NCI-H1436 treated with DMSO at 0.1 percent for 48 hours (cell line): ENCODE measurements around the gene TMEM163.

Experiments used
- DNase-seq: peaks from one replicate; lab custom pipeline; 2025; lab: John Stamatoyannopoulos, UW

Gene TMEM163

DNA sequence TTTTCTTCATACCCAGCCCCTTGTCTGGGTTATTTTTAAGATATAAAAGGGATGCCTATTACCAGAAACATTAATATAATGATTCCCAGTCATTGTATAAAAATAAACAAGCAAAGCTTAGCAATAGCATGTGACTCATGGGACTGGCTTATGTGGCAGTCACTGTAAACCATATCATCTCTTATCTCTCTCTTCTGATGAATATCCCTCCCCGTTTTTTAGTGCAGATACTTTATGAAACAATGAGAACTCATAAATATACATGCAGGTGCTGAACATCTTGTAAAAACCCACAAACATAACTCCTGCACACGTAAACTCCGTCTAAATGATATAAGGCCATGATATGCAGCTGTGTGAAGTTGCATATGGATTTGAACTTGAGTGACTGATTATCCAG lies 310.0 kb downstream of the TMEM163 start:
- DNase-seq = no peak

DNA sequence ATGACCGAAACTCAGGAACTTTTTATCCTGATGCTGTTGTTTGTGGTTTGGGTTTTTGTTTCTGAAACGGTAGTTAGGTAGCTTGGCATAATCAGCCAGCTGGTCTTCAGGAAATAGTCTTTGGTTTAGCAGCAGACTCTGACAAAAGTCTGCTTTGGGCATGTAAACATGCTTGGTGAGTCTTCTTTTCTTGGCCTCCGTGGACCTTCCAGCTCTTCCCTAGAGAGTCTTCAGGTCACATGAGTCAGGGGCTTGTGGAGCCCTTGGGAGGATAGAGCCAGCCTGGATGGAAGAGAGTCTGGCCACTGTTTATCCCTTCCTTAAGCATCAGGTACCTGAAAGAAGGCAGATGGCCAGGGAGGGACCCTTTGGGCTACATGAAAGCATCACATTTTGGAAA lies 310.4 kb downstream of the TMEM163 start:
- DNase-seq = no peak

DNA sequence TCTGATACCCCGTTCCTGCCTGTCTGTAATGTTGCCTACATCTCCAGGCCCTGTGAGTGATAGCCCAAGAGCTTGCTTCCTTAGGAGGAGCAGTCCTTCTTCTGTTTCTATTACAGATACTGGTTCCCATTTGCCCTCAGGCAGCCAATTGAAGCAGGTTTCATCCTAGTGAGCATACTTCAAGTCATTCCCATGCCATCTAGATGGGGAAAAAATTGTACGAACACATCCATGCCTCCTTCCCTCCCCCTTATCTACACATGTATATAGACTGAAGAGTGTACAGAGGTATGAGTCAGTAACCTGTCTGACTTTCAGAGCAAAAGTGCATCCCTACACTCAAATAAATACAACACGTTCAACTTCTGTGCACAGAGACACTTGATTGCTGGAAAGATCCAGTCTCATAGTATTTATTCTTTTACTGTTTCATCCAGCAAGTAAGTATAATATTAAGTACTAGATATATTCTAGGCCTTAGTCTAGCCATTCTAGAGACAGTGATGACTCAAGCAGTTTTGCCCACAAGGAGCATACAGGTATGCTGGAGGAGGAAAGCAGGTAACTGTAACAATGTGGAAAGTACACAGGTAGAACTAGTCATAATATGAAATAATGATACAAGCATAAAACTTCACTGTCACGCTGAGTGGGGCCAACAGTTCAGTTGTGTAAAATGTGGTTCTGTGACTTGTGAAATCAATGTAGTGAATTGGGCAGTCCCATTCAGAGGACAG lies 311.5 kb downstream of the TMEM163 start:
- DNase-seq = no peak

DNA sequence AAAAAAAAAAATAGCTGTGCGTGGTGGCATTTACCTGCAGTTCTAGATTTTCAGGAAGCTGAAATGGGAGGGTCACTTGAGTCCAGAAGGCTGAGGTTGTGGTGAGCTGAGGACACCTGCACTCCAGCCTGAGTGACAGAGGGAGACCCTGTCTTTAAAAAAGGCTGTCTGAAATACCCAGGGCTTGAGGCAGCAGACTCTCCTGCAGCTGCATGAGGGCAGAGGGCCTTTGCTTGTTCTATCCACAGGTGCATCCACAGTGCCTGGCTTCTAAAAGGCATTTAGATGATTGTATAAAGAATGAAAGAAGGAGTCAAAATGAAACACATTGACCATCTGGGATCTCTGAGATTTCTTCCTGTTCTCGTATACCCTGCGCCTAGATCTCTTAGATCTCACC lies 312.1 kb downstream of the TMEM163 start:
- DNase-seq = no peak

DNA sequence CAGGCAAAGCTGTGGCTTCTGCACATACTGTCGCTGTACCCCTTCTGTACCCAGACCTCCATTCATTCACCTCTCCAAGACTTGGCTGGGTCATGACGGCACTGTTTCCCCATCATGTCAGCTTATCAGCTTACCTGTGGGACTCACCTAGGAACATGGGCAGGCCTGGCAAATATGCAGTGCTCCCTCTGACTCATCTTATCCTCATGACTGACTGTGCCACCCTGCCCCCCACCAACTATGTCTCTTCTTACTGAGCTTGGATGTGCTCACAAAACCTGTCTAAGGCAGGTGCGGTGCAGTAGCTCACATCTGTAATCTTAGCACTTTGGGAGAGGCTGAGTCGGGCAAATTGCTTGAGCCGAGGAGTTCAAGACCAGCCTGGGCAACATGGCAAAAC lies 312.5 kb downstream of the TMEM163 start:
- no peak for DNase-seq
